ENCODE measurements around the gene PLA2R1. TPM values are rescaled to one million over a fixed set of nuclear protein-coding genes. Genes with fewer than 3 reads are reported as not detected.

PLA2R1 gene
- total RNA-seq, 1 experiment from 2014 or later, result not detected

GRCh38 chr2:159960414-159960813 lies 102.0 kb downstream of the PLA2R1 start:
- DNase-seq (ENCODE audit: low spot score), result no peak
- in situ Hi-C loops (cut with HindIII; ENCODE audit: low sequenced_read_pairs), result no loop called here

- in situ Hi-C loops (cut with HindIII; ENCODE audit: low sequenced_read_pairs), result no loop called here
- DNase-seq (ENCODE audit: low spot score), result no peak
Observed at GRCh38 chr2:159959136-159959535, 103.3 kb downstream of the PLA2R1 start.

GRCh38 chr2:159953136-159953823 lies 109.1 kb downstream of the PLA2R1 start:
- in situ Hi-C loops (cut with HindIII; ENCODE audit: low sequenced_read_pairs), result no loop called here
- no peak for DNase-seq (ENCODE audit: low spot score)

GRCh38 chr2:159946326-159946999 lies 116.0 kb downstream of the PLA2R1 start:
- in situ Hi-C loops (cut with HindIII; ENCODE audit: low sequenced_read_pairs), result no loop called here

GRCh38 chr2:159944874-159945273 lies 117.5 kb downstream of the PLA2R1 start:
- in situ Hi-C loops (cut with HindIII; ENCODE audit: low sequenced_read_pairs), result no loop called here
- DNase-seq (ENCODE audit: low spot score), result no peak

More at GRCh38 chr2:159946326-159946999, 116.0 kb downstream of the PLA2R1 start:
- DNase-seq (ENCODE audit: low spot score), result peak; percentile 82

- in situ Hi-C loops (cut with HindIII; ENCODE audit: low sequenced_read_pairs), result no loop called here
- no peak for DNase-seq (ENCODE audit: low spot score)
Observed at GRCh38 chr2:159942146-159942545, 120.3 kb downstream of the PLA2R1 start.

- DNase-seq (ENCODE audit: low spot score), result no peak
- in situ Hi-C loops (cut with HindIII; ENCODE audit: low sequenced_read_pairs), result no loop called here
Observed at GRCh38 chr2:159941729-159942128, 120.7 kb downstream of the PLA2R1 start.

GRCh38 chr2:159939946-159940345 lies 122.5 kb downstream of the PLA2R1 start:
- in situ Hi-C loops (cut with HindIII; ENCODE audit: low sequenced_read_pairs), result no loop called here
- DNase-seq (ENCODE audit: low spot score), result no peak

- DNase-seq (ENCODE audit: low spot score), result no peak
- in situ Hi-C loops (cut with HindIII; ENCODE audit: low sequenced_read_pairs), result no loop called here
Observed at GRCh38 chr2:159938395-159938794, 124.0 kb downstream of the PLA2R1 start.

GRCh38 chr2:159936471-159936870 lies 125.9 kb downstream of the PLA2R1 start:
- no peak for DNase-seq (ENCODE audit: low spot score)
- in situ Hi-C loops (cut with HindIII; ENCODE audit: low sequenced_read_pairs), result no loop called here

GRCh38 chr2:159933727-159934049 lies 128.7 kb downstream of the PLA2R1 start:
- no peak for DNase-seq (ENCODE audit: low spot score)
- in situ Hi-C loops (cut with HindIII; ENCODE audit: low sequenced_read_pairs), result no loop called here

GRCh38 chr2:159933040-159933726 lies 129.2 kb downstream of the PLA2R1 start:
- no peak for DNase-seq (ENCODE audit: low spot score)
- in situ Hi-C loops (cut with HindIII; ENCODE audit: low sequenced_read_pairs), result no loop called here

- no peak for DNase-seq (ENCODE audit: low spot score)
- in situ Hi-C loops (cut with HindIII; ENCODE audit: low sequenced_read_pairs), result no loop called here
Observed at GRCh38 chr2:159926695-159927094, 135.7 kb downstream of the PLA2R1 start.

- no peak for DNase-seq (ENCODE audit: low spot score)
- in situ Hi-C loops (cut with HindIII; ENCODE audit: low sequenced_read_pairs), result no loop called here
Observed at GRCh38 chr2:159925975-159926374, 136.4 kb downstream of the PLA2R1 start.

GRCh38 chr2:159922563-159922962 lies 139.9 kb downstream of the PLA2R1 start:
- in situ Hi-C loops (cut with HindIII; ENCODE audit: low sequenced_read_pairs), result no loop called here
- no peak for DNase-seq (ENCODE audit: low spot score)

- in situ Hi-C loops (cut with HindIII; ENCODE audit: low sequenced_read_pairs), result no loop called here
- peak; percentile 29 for DNase-seq (ENCODE audit: low spot score)
Observed at GRCh38 chr2:159921752-159922404, 140.5 kb downstream of the PLA2R1 start.

- in situ Hi-C loops (cut with HindIII; ENCODE audit: low sequenced_read_pairs), result no loop called here
- DNase-seq (ENCODE audit: low spot score), result no peak
Observed at GRCh38 chr2:159916511-159916910, 145.9 kb downstream of the PLA2R1 start.

GRCh38 chr2:159913900-159914299 lies 148.5 kb downstream of the PLA2R1 start:
- in situ Hi-C loops (cut with HindIII; ENCODE audit: low sequenced_read_pairs), result no loop called here
- no peak for DNase-seq (ENCODE audit: low spot score)

- in situ Hi-C loops (cut with HindIII; ENCODE audit: low sequenced_read_pairs), result no loop called here
- DNase-seq (ENCODE audit: low spot score), result no peak
Observed at GRCh38 chr2:159912580-159912979, 149.8 kb downstream of the PLA2R1 start.

GRCh38 chr2:159910951-159911350 lies 151.5 kb downstream of the PLA2R1 start:
- in situ Hi-C loops (cut with HindIII; ENCODE audit: low sequenced_read_pairs), result no loop called here
- DNase-seq (ENCODE audit: low spot score), result no peak
